ENCODE results near the gene MCC. TPM values are rescaled to one million over a fixed set of nuclear protein-coding genes. Genes with fewer than 3 reads are reported as not detected.
"Not testable (repeated sequence)": the region's sequence is repeated elsewhere in the genome, so short reads cannot be mapped to it uniquely, and the experiment has no call there.

MCC gene
- total and polyA plus RNA-seq, 7 donors: 1.4 to 13.8 (median 4.4) TPM

DNA sequence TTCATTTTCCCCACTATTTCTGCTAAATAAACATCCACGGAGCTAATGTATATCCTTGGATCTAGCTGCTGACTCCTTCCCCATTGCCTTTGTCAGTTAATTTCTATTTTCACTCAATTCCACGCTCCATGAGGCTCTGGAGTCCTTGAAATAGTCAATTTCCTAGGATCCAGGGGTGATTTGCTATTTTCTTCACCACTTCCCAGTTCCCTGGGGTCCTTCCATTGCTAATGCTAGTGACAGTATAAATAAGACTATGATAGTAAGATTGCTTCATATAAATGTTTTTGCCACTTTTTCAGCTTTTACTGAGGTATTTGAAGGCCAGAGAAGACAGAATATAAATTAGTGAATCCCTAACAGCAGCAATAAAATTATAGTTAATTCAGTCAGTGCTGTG lies 66.6 kb downstream of the MCC start:
- ATAC-seq: no peak
- Histone ChIP-seq H3K36me3 (ENCODE audit: insufficient read depth in 1 of 2, low read depth in 1 of 2) (no peaks in the 10 kb centered on the region), H3K9me3 (no peaks in the 10 kb centered on the region), H3K4me1 (no peaks in the 10 kb centered on the region), H3K4me3 (no peak overlapping the region), H3K27me3 (ENCODE audit: insufficient read depth in 3 of 3, low read length in 2 of 3) (no peaks in the 10 kb centered on the region), H3K27ac (no peak overlapping the region)
- WGBS, 3 donors: 76 to 92% (median 84%) methylated on average over 2 of the region's 2 CpGs
- TF ChIP-seq, protein P1, sequence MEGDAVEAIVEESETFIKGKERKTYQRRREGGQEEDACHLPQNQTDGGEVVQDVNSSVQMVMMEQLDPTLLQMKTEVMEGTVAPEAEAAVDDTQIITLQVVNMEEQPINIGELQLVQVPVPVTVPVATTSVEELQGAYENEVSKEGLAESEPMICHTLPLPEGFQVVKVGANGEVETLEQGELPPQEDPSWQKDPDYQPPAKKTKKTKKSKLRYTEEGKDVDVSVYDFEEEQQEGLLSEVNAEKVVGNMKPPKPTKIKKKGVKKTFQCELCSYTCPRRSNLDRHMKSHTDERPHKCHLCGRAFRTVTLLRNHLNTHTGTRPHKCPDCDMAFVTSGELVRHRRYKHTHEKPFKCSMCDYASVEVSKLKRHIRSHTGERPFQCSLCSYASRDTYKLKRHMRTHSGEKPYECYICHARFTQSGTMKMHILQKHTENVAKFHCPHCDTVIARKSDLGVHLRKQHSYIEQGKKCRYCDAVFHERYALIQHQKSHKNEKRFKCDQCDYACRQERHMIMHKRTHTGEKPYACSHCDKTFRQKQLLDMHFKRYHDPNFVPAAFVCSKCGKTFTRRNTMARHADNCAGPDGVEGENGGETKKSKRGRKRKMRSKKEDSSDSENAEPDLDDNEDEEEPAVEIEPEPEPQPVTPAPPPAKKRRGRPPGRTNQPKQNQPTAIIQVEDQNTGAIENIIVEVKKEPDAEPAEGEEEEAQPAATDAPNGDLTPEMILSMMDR (IDR thresholded peaks at IDR 0.05): no peak
- intact Hi-C loops (cut with DNase I): no loop called here
- no peak for DNase-seq

DNA sequence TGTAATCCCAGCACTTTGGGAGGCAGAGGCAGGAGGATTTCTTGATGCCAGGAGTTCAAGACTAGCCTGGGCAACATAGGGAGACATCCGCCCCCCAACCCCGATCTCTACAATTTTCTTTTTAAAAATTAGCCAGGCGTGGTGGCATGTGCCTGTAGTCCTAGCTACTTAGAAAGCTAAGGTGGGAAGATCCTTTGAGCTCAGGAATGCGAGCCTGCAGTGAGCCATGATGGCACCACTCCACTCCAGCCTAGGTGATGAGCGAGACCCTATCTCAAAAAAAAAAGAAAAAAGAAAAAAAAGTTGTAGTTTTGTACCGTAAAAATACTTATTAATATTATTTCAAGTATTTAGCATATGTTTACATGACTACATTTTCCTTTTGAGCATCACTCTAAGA lies 82.7 kb downstream of the MCC start:
- no peaks in the 10 kb centered on the region for H3K36me3 ChIP-seq (ENCODE audit: insufficient read depth in 1 of 2, low read depth in 1 of 2)
- H3K27ac ChIP-seq: no peak overlapping the region
- H3K27me3 ChIP-seq (ENCODE audit: insufficient read depth in 3 of 3, low read length in 2 of 3): no peaks in the 10 kb centered on the region
- no peaks in the 10 kb centered on the region for H3K4me1 ChIP-seq
- intact Hi-C loops (cut with DNase I): no loop called here
- WGBS, 3 donors: 87 to 91% (median 89%) methylated on average over 6 of the region's 6 CpGs
- no peak for ATAC-seq
- no peaks in the 10 kb centered on the region for H3K9me3 ChIP-seq
- DNase-seq: no peak
- no peak overlapping the region for H3K4me3 ChIP-seq
- TF ChIP-seq, protein P1 (IDR thresholded peaks at IDR 0.05): no peak

DNA sequence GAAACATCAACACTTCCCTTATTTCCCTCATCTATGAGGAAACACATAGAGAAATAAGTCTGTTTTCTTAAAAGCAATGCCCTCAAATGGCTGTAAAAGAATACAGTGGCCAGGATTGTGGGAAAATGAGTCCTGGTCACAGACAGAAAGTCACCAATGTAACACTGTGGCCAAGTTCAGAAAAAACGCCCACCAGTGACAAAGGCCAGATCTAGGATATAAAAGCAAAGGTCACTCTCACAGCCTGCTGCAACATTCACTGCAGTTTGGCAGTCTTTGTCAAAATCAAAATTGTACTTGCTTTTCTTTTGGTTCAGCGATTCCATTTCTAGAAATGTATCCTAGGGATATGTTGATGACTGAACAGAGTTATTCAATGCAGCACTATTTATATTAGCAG lies 84.0 kb downstream of the MCC start:
- TF ChIP-seq, protein P1 (IDR thresholded peaks at IDR 0.05): no peak
- H3K36me3 ChIP-seq (ENCODE audit: insufficient read depth in 1 of 2, low read depth in 1 of 2): no peaks in the 10 kb centered on the region
- WGBS, 3 donors: 63 to 85% (median 77%) methylated on average over 2 of the region's 2 CpGs

DNA sequence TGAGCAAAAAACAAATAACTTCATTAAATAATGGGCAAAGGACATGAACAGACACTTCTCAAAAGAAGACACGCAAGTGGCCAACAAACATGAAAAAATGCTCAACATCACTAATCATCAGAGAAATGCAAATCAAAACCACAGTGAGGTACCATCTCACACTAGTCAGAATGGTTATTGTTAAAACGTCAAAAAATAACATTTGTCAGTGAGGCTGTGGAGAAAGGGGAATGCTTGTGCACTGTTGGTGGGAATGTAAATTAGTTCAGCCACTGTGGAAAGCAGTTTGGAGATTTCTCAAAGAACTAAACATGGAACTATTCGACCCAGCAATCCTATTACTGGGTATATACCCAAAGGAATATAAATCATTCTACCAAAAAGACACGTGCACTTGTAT lies 90.3 kb downstream of the MCC start:
- 47 to 52% (median 51%) methylated on average over 4 of the region's 4 CpGs for WGBS, 3 donors
- ATAC-seq; H3K36me3 ChIP-seq (ENCODE audit: insufficient read depth in 1 of 2, low read depth in 1 of 2); H3K9me3 ChIP-seq; H3K27me3 ChIP-seq (ENCODE audit: insufficient read depth in 3 of 3, low read length in 2 of 3); DNase-seq; H3K4me3 ChIP-seq; H3K27ac ChIP-seq; H3K4me1 ChIP-seq: not testable (repeated sequence)
- intact Hi-C loops (cut with DNase I): loop anchor here in 1 of 2 donors (10.0 kb wide), 1 partner anchor 97 kb away; no protein-coding TSS in a partner anchor

More for the DNA sequence above, 84.0 kb downstream of the MCC start:
- intact Hi-C loops (cut with DNase I): no loop called here
- ATAC-seq (no peak), DNase-seq (no peak)
- H3K27ac ChIP-seq: no peak overlapping the region
- H3K4me3 ChIP-seq: no peak overlapping the region
- no peaks in the 10 kb centered on the region for H3K27me3 ChIP-seq (ENCODE audit: insufficient read depth in 3 of 3, low read length in 2 of 3)
- H3K4me1 ChIP-seq: no peaks in the 10 kb centered on the region
- H3K9me3 ChIP-seq: no peaks in the 10 kb centered on the region

DNA sequence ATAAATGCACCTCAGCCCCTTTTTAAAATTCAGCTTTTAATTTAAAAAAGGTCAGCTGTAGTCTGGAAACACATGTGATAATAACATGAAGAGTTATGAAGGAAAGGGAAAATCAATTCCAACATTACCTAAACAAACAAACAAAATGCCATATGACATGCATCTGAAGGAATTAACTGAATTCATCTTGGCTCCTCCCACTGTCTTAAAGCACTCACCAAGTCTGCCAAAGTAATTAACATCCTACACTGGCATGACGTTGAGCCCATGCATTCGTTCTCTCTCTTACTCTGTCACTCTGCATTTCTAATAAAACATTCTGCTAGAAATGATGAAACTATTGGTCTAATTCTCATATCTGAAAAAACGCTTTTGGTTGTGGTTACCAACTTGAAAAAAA lies 91.2 kb downstream of the MCC start:
- no peaks in the 10 kb centered on the region for H3K4me1 ChIP-seq
- no peaks in the 10 kb centered on the region for H3K9me3 ChIP-seq
- no peaks in the 10 kb centered on the region for H3K27me3 ChIP-seq (ENCODE audit: insufficient read depth in 3 of 3, low read length in 2 of 3)
- ATAC-seq: no peak
- intact Hi-C loops (cut with DNase I): loop anchor here in 1 of 2 donors (10.0 kb wide), 1 partner anchor 98 kb away; no protein-coding TSS in a partner anchor
- DNase-seq: no peak
- TF ChIP-seq, protein P1 (IDR thresholded peaks at IDR 0.05): no peak
- no peak overlapping the region for H3K4me3 ChIP-seq
- H3K27ac ChIP-seq: no peak overlapping the region
- H3K36me3 ChIP-seq (ENCODE audit: insufficient read depth in 1 of 2, low read depth in 1 of 2): no peaks in the 10 kb centered on the region
- 55 to 60% (median 58%) methylated on average over 3 of the region's 3 CpGs for WGBS, 3 donors

All from psoas muscle (tissue), 8 donors.